Stromal cell of bone marrow (primary cell): ENCODE results near the gene ARHGAP9.
"Not testable (repeated sequence)": the region's sequence is repeated elsewhere in the genome, so short reads cannot be mapped to it uniquely, and the experiment has no call there.

Source experiments
- DNase-seq: peaks from one replicate; pipeline ENCODE4 v3.0.0-alpha.2; 2012; ENCODE audit warnings: low read depth

The ARHGAP9 gene

GRCh38 chr12:57434517-57435223 is 45.0 kb downstream of the ARHGAP9 start, which contains the start of gene INHBC:
INHBC (plus strand) TSS chr12:57434784; CDS start chr12:57434887, 103 bp downstream.
- no peak for DNase-seq

GRCh38 chr12:57433370-57433769 is 46.3 kb downstream of the ARHGAP9 start:
- DNase-seq: no peak

DNA sequence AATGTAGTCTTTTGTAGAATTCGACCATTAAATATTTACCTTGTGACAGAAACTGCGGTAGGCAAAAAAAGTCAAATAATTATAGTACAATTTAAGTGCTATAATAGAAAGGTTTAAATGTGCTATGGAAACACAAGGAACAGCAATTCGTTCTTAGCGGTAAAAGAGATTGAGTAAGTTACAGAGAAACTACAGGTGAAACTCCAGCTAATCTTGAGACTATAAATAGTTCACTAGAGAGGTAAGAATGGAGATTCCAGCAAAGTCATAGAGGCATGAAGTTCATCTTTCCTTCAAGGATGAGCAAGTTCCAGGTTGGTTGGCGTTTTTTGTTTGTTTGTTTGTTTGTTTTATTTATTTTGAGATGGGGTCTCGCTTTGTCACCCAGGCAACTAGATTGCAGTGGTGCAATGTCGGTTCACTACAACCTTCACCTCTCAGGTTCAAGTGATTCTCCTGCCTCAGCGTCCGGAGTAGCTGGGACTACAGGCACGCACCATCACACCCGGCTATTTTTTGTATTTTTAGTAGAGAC is 47.9 kb downstream of the ARHGAP9 start:
- no peak for DNase-seq

DNA sequence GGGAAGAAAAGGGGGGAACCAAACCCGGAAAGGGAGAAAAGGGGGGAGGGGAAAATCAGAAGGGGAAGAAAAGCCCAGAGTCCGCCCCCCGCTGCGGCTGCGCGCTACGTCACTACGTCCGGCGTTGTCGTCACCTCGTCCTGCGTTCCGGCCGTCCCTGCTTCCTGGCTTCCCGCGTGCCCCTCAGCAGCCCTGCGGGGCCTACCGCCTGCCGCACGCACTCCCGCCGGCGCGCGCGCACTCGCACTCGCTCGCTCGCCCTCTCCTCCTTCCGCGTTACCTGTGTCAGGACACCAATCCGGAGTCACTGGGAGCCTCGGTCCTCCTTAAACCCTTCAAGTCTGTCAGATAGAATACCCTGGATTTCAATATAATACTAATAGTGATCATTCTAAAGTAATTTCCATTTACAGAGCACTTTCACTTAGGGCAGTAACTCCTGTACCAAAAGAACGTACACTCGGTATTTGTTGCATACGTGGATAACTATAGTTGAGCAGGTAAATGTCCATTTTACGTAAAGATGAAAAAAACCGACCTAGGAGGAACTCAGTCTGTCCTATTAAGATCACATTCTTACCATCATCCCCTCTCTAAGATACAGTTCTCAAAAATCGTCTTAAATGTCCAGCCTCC is 48.6 kb downstream of the ARHGAP9 start, which contains the start of gene R3HDM2:
Gene R3HDM2, minus strand, starts transcription at position 113 of the 636 bp plus-strand sequence. CDS start 120,615 bp downstream, outside the sequence.
- peak; percentile 86 for DNase-seq

DNA sequence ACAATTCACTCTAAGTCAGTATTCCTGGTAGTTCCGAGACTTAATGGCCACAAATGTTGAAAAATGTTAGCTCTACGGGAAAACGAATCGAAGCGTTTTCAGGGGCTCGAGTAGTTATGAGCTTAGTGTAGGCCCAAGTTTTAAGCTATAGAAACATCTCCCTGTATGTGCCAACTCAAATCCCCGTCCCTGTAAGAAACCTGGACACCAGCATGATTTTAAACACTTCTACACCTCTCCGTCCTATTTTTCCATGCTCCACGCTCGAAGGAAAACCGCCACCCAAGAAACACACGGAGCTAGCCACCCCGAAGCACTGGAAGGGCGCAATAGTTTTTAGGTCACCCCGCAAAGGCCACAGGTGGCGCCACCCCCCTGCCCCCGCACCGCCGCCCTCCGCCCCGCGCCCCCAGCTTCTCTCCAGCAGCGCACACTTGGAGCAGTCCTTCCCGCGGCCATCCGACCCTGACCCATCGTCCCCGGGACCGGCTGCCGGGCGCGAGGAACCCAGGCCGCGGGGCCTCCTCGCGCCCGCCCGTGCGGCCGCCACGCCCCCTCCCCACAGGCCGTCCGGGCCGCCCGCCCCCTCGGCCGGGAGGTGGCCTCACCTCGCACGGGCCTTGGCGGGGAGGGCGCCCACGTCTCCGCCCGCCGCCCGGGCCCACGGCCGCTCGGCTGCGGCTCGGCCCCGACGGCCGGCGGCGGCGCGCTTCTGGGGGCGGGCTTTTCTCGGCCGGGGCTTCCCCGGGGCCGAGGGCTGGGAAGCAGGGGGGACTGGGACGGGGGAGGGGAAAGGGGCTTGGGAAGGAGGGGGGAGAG is 49.3 kb downstream of the ARHGAP9 start:
- DNase-seq: no peak

- no peak for DNase-seq
Measured at GRCh38 chr12:57429473-57430111, 50.1 kb downstream of the ARHGAP9 start.

- DNase-seq: no peak
Measured at GRCh38 chr12:57428965-57429364, 50.7 kb downstream of the ARHGAP9 start.

DNA sequence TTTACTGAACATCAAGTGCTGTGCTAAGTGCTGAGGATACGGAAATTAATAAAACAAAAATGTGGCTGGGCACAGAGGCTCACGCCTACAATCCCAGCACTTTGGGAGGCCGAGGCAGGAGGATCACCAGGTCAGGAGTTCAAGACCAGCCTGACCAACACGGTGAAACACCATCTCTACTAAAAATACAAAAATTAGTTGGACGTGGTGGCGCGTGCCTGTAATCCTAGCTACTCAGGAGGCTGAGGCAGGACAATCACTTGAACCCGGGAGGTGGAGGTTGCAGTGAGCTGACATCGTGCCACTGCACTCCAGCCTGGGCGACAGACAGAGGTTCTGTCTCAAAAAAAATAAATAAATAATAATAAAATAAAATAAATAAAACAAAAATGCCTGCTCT is 52.7 kb downstream of the ARHGAP9 start:
- not testable (repeated sequence) for DNase-seq
